Gastrocnemius medialis (tissue), 4 donors: ENCODE data around the gene ZNF592. TPM values are rescaled to one million over a fixed set of nuclear protein-coding genes. Genes with fewer than 3 reads are reported as not detected.
A peak's percentile ranks its signal among the peaks of the same experiment; 100 is the strongest.

Experiments
- ATAC-seq, 2 donors: fragments of 150-250 bp; one replicate each; pipeline ENCODE4 v1.9.1; 2016
- DNase-seq, 2 donors: peaks; one replicate each; pipeline ENCODE4 v3.0.0-alpha.2; 2019
- H3K27ac ChIP-seq, 4 donors: fragments of 200-600 bp; sonication (generic); 1 replicate in 1 of 4; 2 replicates in 3 of 4; pipeline ENCODE4 v1.5.1; 2016 to 2018; ENCODE audit warnings: mild to moderate bottlenecking in 2 of 4, moderate library complexity in 1 of 4
- H3K27me3 ChIP-seq, 3 donors: fragments of 200-600 bp; sonication (generic) in 2 of 3; 1 replicate in 1 of 3; 2 replicates in 2 of 3; pipeline versions ENCODE4 v1.5.1 to v1.6.0; 2016 to 2019; ENCODE audit warnings: mild to moderate bottlenecking in 1 of 3, moderate library complexity in 1 of 3
- H3K36me3 ChIP-seq, 2 donors: fragments of 200-600 bp; sonication (generic) in 1 of 2; one replicate each; pipeline ENCODE4 v1.5.1; 2017 to 2018
- H3K4me1 ChIP-seq, 2 donors: fragments of 200-600 bp; sonication (generic) in 1 of 2; one replicate each; pipeline ENCODE4 v1.5.1; 2016 to 2017; ENCODE audit warnings: mild to moderate bottlenecking in 2 of 2
- H3K4me3 ChIP-seq, 4 donors: fragments of 200-600 bp; sonication (generic) in 3 of 4; 1 replicate in 1 of 4; 2 replicates in 3 of 4; pipeline ENCODE4 v1.5.1; 2016 to 2019; ENCODE audit warnings: mild to moderate bottlenecking in 2 of 4
- H3K9me3 ChIP-seq, 3 donors: fragments of 200-600 bp; sonication (generic) in 2 of 3; 1 replicate in 1 of 3; 2 replicates in 2 of 3; pipeline ENCODE4 v1.5.1; 2016 to 2019
- CTCF ChIP-seq, 5 experiments: fragments of 450-650 bp in 3 of 5; fragments of 200-600 bp in 2 of 5; sonication (generic) in 2 of 5; IDR thresholded peaks in 4 of 5; conservative IDR thresholded peaks in 1 of 5; 1 replicate in 4 of 5; 2 replicates in 1 of 5; pipeline ENCODE4 v1.5.1; 2016 to 2019; ENCODE audit warnings: antibody characterized with exemption in 5 of 5, mild to moderate bottlenecking in 3 of 5, moderate library complexity in 3 of 5
- POLR2A ChIP-seq, 2 donors: fragments of 450-650 bp; IDR thresholded peaks; one replicate each; pipeline ENCODE4 v1.6.1; 2017; ENCODE audit warnings: antibody characterized with exemption in 2 of 2, mild to moderate bottlenecking in 2 of 2, moderate library complexity in 2 of 2
- in situ Hi-C, 4 donors: fragments of 200-750 bp; cut with MboI; loops; one replicate each; pipeline versions ENCODE4 v1.15.0 to v1.8.0; 2017; ENCODE audit warnings: low sequenced_read_pairs in 4 of 4
- intact Hi-C: fragments of 100-400 bp; cut with DNase I; formaldehyde crosslinking; loops from one replicate; pipeline ENCODE4 v1.15.1; 2023; ENCODE audit warnings: low total_unique reads
- total RNA-seq, 4 donors: library from RNA; depleted of rRNA; stranded (reverse); fragments of >200 nt; gene quantifications; one replicate each; pipeline versions ENCODE4 v1.1.0 to v1.2.3, GENCODE V29; 2016

ZNF592 gene
- 10 to 100 TPM; 30.0 to 49.2 (median 33.8) TPM for total RNA-seq

GRCh38 chr15:84748274-84749110 lies at the start of gene ZNF592:
Gene ZNF592 (plus strand): TSS chr15:84748592. CDS start chr15:84782676, 34,084 bp downstream.
- peak; percentile 64 to 83 for DNase-seq
- Histone ChIP-seq H3K4me3 (peak within 1 kb of the TSS; percentile 83 to 96 (median 91)), H3K9me3 (no peaks in the 10 kb centered on the region), H3K27me3 (no peaks in the 10 kb centered on the region), H3K36me3 (no peaks in the 10 kb centered on the region), H3K27ac (peak within 1 kb of the TSS; percentile 98 to 100 (median 100)), H3K4me1 (peaks cover 64 to 65% of the 10 kb centered on the region in 2 donors)
- in situ Hi-C loops (no loop called here), intact Hi-C loops (loop anchor here (1.0 to 5.0 kb wide), 6 partner anchors 32 to 179 kb away; partner anchors contain the start of genes ALPK3, SEC11A, WDR73 and ZSCAN2)
- ATAC-seq, result peak; percentile 63 to 70
- TF ChIP-seq POLR2A (IDR thresholded peaks at IDR 0.05) (peak; percentile 82 to 84), CTCF (IDR thresholded peaks at IDR 0.05 in 4 of 5, conservative IDR thresholded peaks at IDR 0.05 in 1 of 5) (peak in 4 of 5 experiments; percentile 64 to 85 (median 68))

GRCh38 chr15:84699538-84700191 lies 48.7 kb upstream of the ZNF592 start:
- H3K27me3 ChIP-seq, result no peaks in the 10 kb centered on the region
- DNase-seq, result no peak
- intact Hi-C loops (loop anchor here (5.0 kb wide), 1 partner anchor 47 kb away; the partner anchor contains the start of gene WDR73), in situ Hi-C loops (no loop called here)
- TF ChIP-seq CTCF (IDR thresholded peaks at IDR 0.05 in 4 of 5, conservative IDR thresholded peaks at IDR 0.05 in 1 of 5), result no peak
- no peak for TF ChIP-seq POLR2A (IDR thresholded peaks at IDR 0.05)
- H3K36me3 ChIP-seq, result no peaks in the 10 kb centered on the region
- H3K4me1 ChIP-seq, result peaks cover 17 to 24% of the 10 kb centered on the region in 2 donors
- no peak for ATAC-seq
- no peaks in the 10 kb centered on the region for H3K9me3 ChIP-seq
- no peak overlapping the region for H3K4me3 ChIP-seq
- H3K27ac ChIP-seq, result no peak overlapping the region

GRCh38 chr15:84702961-84703482 lies 45.4 kb upstream of the ZNF592 start:
- DNase-seq (peak; percentile 32 to 37), ATAC-seq (peak; percentile 55 to 77)
- Histone ChIP-seq H3K4me3 (no peak overlapping the region), H3K9me3 (no peaks in the 10 kb centered on the region), H3K27me3 (no peaks in the 10 kb centered on the region), H3K36me3 (no peaks in the 10 kb centered on the region), H3K4me1 (peaks cover 9 to 28% of the 10 kb centered on the region in 2 donors), H3K27ac (peak overlapping the region; percentile 20 to 62 (median 38))
- in situ Hi-C loops, result no loop called here
- intact Hi-C loops, result loop anchor here (5.0 kb wide), 1 partner anchor 51 kb away; the partner anchor contains the start of gene WDR73
- no peak for TF ChIP-seq POLR2A (IDR thresholded peaks at IDR 0.05)
- no peak for TF ChIP-seq CTCF (IDR thresholded peaks at IDR 0.05 in 4 of 5, conservative IDR thresholded peaks at IDR 0.05 in 1 of 5)

GRCh38 chr15:84703808-84704207 lies 44.6 kb upstream of the ZNF592 start:
- H3K27ac ChIP-seq, result peak overlapping the region in 3 of 4 donors; percentile 20 to 62 (median 51)
- no peaks in the 10 kb centered on the region for H3K27me3 ChIP-seq
- H3K36me3 ChIP-seq, result no peaks in the 10 kb centered on the region
- no peak for TF ChIP-seq CTCF (IDR thresholded peaks at IDR 0.05 in 4 of 5, conservative IDR thresholded peaks at IDR 0.05 in 1 of 5)
- TF ChIP-seq POLR2A (IDR thresholded peaks at IDR 0.05), result no peak
- intact Hi-C loops, result loop anchor here (5.0 kb wide), 1 partner anchor 52 kb away; the partner anchor contains the start of gene WDR73
- ATAC-seq (no peak), DNase-seq (no peak)
- no peaks in the 10 kb centered on the region for H3K9me3 ChIP-seq
- in situ Hi-C loops, result no loop called here
- peaks cover 9 to 28% of the 10 kb centered on the region in 2 donors for H3K4me1 ChIP-seq
- H3K4me3 ChIP-seq, result no peak overlapping the region
